LNCAP (cell line): ENCODE measurements around the gene AFF1.

Experiments used
- CTCF ChIP-seq: fragments of 450-650 bp; IDR thresholded peaks from 2 replicates; pipeline ENCODE4 v1.5.1; 2017; ENCODE audit warnings: mild to moderate bottlenecking

AFF1 gene

DNA sequence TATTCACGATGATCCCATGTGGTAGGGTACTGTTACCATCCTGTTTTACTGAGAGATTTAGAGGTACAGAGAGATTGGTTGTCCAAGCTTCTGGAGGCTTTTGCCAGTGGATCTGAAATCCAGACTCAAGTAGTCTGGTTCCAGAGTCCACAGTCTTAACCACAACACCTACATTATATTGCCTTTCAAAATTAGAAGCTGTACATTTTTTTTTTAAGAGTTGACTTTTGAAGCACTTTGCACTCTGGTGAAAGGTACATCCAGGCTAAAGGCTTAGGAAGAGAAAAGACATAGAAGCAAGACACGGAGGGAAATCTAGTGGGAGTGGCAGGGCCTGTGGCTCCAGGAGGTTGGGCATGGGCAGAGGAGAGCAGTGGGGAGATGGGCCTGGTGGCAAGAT lies 122.1 kb downstream of the AFF1 start:
- TF ChIP-seq CTCF = no peak

GRCh38 chr4:87057835-87058355 lies 123.1 kb downstream of the AFF1 start:
- TF ChIP-seq CTCF = no peak

GRCh38 chr4:87058356-87059073 lies 123.7 kb downstream of the AFF1 start:
- TF ChIP-seq CTCF = no peak

DNA sequence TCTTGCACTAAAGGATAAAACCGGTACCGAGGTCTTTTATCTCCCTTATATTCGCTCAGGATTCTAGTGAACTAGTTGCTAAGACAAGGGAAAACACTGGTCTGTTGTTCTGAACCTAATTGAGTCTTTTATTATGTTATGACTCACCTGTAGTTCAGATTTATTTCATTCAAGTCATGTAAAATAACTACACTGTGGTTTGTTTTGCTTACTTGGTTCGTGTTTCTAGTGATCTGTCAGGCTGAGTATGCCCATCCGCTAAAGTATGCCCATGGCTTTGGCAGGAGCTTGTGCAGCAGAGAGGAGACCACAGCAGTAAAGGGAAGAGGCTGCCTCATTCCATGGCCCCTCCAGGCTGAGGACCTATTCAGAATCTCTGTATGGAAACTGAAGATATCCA lies 126.1 kb downstream of the AFF1 start:
- no peak for TF ChIP-seq CTCF

GRCh38 chr4:87065021-87065420 lies 130.2 kb downstream of the AFF1 start:
- TF ChIP-seq CTCF = no peak

GRCh38 chr4:87066403-87067123 lies 131.8 kb downstream of the AFF1 start:
- no peak for TF ChIP-seq CTCF

GRCh38 chr4:87067124-87067885 lies 132.5 kb downstream of the AFF1 start:
- no peak for TF ChIP-seq CTCF
